Memory B cell (primary cell): ENCODE measurements around the gene CC2D1A.

ENCODE experiments used
- ATAC-seq: fragments of 150-1000 bp; cut with Tn5 transposase; 2 replicates; pipeline ENCODE4 v1.10.0; 2021; ENCODE audit warnings: low read depth, mild to moderate bottlenecking, moderate library complexity
- DNase-seq, 2 donors: peaks; one replicate each; pipeline ENCODE4 v3.0.0; 2022; ENCODE audit warnings: low spot score in 2 of 2
- H3K27ac Mint-ChIP-seq: one replicate; pipeline ENCODE4 v1.8.0; 2022; ENCODE audit warnings: mild to moderate bottlenecking, moderate library complexity, mixed read lengths
- H3K27me3 Mint-ChIP-seq: one replicate; pipeline ENCODE4 v1.8.0; 2022; ENCODE audit warnings: mixed read lengths
- H3K36me3 Mint-ChIP-seq: one replicate; pipeline ENCODE4 v1.8.0; 2022; ENCODE audit warnings: mild to moderate bottlenecking, mixed read lengths
- H3K4me1 Mint-ChIP-seq: one replicate; pipeline ENCODE4 v1.8.0; 2022; ENCODE audit warnings: mixed read lengths
- H3K4me3 Mint-ChIP-seq: one replicate; pipeline ENCODE4 v1.8.0; 2022; ENCODE audit warnings: mild to moderate bottlenecking, moderate library complexity, mixed read lengths
- H3K9me3 Mint-ChIP-seq: one replicate; pipeline ENCODE4 v1.8.0; 2022; ENCODE audit warnings: mixed read lengths

Gene CC2D1A

GRCh38 chr19:13905634-13906520, at the start of gene CC2D1A, which contains the start of gene BRME1:
CC2D1A (plus strand) TSS chr19:13906201; CDS start chr19:13906442, 241 bp downstream.
BRME1 (minus strand) TSS chr19:13906117; CDS start chr19:13904892, 1,225 bp downstream.
- Mint-ChIP-seq H3K27ac (peak within 1 kb of the TSS; percentile 93), H3K4me1 (peaks cover 9% of the 10 kb centered on the region), H3K36me3 (peaks cover 3% of the 10 kb centered on the region), H3K27me3 (no peaks in the 10 kb centered on the region), H3K4me3 (peak within 1 kb of the TSS; percentile 91), H3K9me3 (no peaks in the 10 kb centered on the region)
- DNase-seq (peak; percentile 92 to 95), ATAC-seq (peak; percentile 99)

- no peak for ATAC-seq
- Mint-ChIP-seq H3K4me3 (no peak overlapping the region), H3K27ac (no peak overlapping the region), H3K36me3 (no peaks in the 10 kb centered on the region), H3K4me1 (peaks cover 8% of the 10 kb centered on the region), H3K27me3 (no peaks in the 10 kb centered on the region), H3K9me3 (no peaks in the 10 kb centered on the region)
- DNase-seq = no peak
These were observed 49.5 kb upstream of the CC2D1A start for GRCh38 chr19:13856497-13856896.

GRCh38 chr19:13859361-13859880, 46.6 kb upstream of the CC2D1A start:
- H3K27ac Mint-ChIP-seq = no peak overlapping the region
- H3K4me3 Mint-ChIP-seq = no peak overlapping the region
- H3K9me3 Mint-ChIP-seq = no peaks in the 10 kb centered on the region
- H3K4me1 Mint-ChIP-seq = peaks cover 15% of the 10 kb centered on the region
- H3K36me3 Mint-ChIP-seq = no peaks in the 10 kb centered on the region
- ATAC-seq (no peak), DNase-seq (no peak)
- peaks cover 7% of the 10 kb centered on the region for H3K27me3 Mint-ChIP-seq

- H3K9me3 Mint-ChIP-seq = no peaks in the 10 kb centered on the region
- no peak for ATAC-seq
- H3K4me3 Mint-ChIP-seq = peak overlapping the region; percentile 92
- no peak for DNase-seq
- H3K4me1 Mint-ChIP-seq = peaks cover 17% of the 10 kb centered on the region
- no peaks in the 10 kb centered on the region for H3K36me3 Mint-ChIP-seq
- peak overlapping the region; percentile 93 for H3K27ac Mint-ChIP-seq
- peaks cover 10% of the 10 kb centered on the region for H3K27me3 Mint-ChIP-seq
These were observed 45.2 kb upstream of the CC2D1A start for GRCh38 chr19:13860679-13861391.

GRCh38 chr19:13861392-13861713, 44.6 kb upstream of the CC2D1A start:
- peak overlapping the region; percentile 93 for H3K27ac Mint-ChIP-seq
- H3K4me3 Mint-ChIP-seq = peak overlapping the region; percentile 92
- H3K4me1 Mint-ChIP-seq = peaks cover 20% of the 10 kb centered on the region
- ATAC-seq (peak; percentile 18), DNase-seq (no peak)
- no peaks in the 10 kb centered on the region for H3K36me3 Mint-ChIP-seq
- peaks cover 12% of the 10 kb centered on the region for H3K27me3 Mint-ChIP-seq
- no peaks in the 10 kb centered on the region for H3K9me3 Mint-ChIP-seq

- peak overlapping the region; percentile 93 for H3K27ac Mint-ChIP-seq
These were observed 44.1 kb upstream of the CC2D1A start for GRCh38 chr19:13861714-13862531.

GRCh38 chr19:13864046-13864666, 41.8 kb upstream of the CC2D1A start:
- Mint-ChIP-seq H3K27ac (no peak overlapping the region), H3K4me1 (peaks cover 24% of the 10 kb centered on the region), H3K36me3 (no peaks in the 10 kb centered on the region), H3K27me3 (peaks cover 27% of the 10 kb centered on the region), H3K4me3 (peak overlapping the region; percentile 72), H3K9me3 (no peaks in the 10 kb centered on the region)
- no peak for ATAC-seq
- DNase-seq = no peak

More at GRCh38 chr19:13861714-13862531, 44.1 kb upstream of the CC2D1A start:
- DNase-seq = peak; percentile 91 to 94
- Mint-ChIP-seq H3K9me3 (no peaks in the 10 kb centered on the region), H3K4me1 (peaks cover 24% of the 10 kb centered on the region), H3K36me3 (no peaks in the 10 kb centered on the region), H3K4me3 (peak overlapping the region; percentile 92), H3K27me3 (peaks cover 17% of the 10 kb centered on the region)
- peak; percentile 82 for ATAC-seq

GRCh38 chr19:13864667-13865570, 41.1 kb upstream of the CC2D1A start:
- Mint-ChIP-seq H3K36me3 (no peaks in the 10 kb centered on the region), H3K4me3 (peak overlapping the region; percentile 72), H3K27ac (no peak overlapping the region), H3K9me3 (no peaks in the 10 kb centered on the region), H3K27me3 (peaks cover 28% of the 10 kb centered on the region), H3K4me1 (peaks cover 21% of the 10 kb centered on the region)
- no peak for ATAC-seq
- no peak for DNase-seq

- H3K36me3 Mint-ChIP-seq = no peaks in the 10 kb centered on the region
- H3K27me3 Mint-ChIP-seq = peaks cover 32% of the 10 kb centered on the region
- peaks cover 20% of the 10 kb centered on the region for H3K4me1 Mint-ChIP-seq
- no peaks in the 10 kb centered on the region for H3K9me3 Mint-ChIP-seq
- H3K4me3 Mint-ChIP-seq = peak overlapping the region; percentile 74
- H3K27ac Mint-ChIP-seq = no peak overlapping the region
- DNase-seq = no peak
- no peak for ATAC-seq
These were observed 40.2 kb upstream of the CC2D1A start for GRCh38 chr19:13865571-13866462.

- no peaks in the 10 kb centered on the region for H3K9me3 Mint-ChIP-seq
- H3K36me3 Mint-ChIP-seq = no peaks in the 10 kb centered on the region
- ATAC-seq = no peak
- H3K4me3 Mint-ChIP-seq = peak overlapping the region; percentile 74
- peaks cover 21% of the 10 kb centered on the region for H3K4me1 Mint-ChIP-seq
- peaks cover 36% of the 10 kb centered on the region for H3K27me3 Mint-ChIP-seq
- no peak for DNase-seq
- H3K27ac Mint-ChIP-seq = no peak overlapping the region
These were observed 39.4 kb upstream of the CC2D1A start for GRCh38 chr19:13866463-13867046.

GRCh38 chr19:13868663-13869062, 37.3 kb upstream of the CC2D1A start:
- Mint-ChIP-seq H3K9me3 (no peaks in the 10 kb centered on the region), H3K4me3 (no peak overlapping the region), H3K27me3 (peaks cover 41% of the 10 kb centered on the region), H3K27ac (no peak overlapping the region), H3K36me3 (no peaks in the 10 kb centered on the region), H3K4me1 (peaks cover 21% of the 10 kb centered on the region)
- ATAC-seq (no peak), DNase-seq (no peak)
